ENCODE data around the gene ABCA4.

ABCA4 gene

DNA sequence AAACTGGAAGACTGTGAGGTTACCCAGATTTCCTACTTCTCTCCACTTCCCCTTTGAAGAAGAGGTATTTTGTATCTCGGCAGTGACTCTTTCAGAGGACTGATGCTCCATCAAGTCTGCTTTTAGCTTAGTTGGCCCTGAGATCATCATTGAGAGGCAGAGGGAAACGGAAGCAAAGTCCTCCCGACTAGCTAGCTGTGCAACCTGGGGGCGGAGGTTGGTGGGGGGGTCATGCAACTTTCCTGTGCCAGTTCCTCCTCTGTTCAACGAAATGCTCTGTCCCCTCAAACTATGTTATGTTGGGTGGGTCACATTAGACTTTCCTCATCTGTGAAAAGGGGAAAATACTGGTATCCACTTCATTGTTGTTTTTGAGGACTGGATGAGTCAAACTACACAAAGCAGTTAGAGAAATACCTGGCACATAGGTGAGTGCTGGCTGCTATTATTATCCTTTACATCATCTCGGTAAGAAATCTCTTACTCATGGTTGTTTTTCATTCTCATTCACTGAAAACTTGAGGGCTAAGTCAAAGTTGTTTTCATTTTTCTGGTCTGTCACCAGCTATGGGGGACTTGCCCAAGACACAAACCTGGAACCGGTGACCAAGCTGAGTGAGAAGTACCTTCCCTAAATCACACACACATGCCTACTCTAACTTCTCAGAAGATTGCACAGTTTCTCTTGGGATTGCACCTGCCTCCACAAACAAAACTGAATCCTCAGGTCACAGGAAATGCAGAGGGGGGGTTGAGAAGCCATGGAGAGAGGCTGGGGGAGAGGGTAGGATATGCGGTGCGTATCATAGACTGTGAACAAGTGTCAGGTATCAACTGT, 83.3 kb downstream of the ABCA4 start:
- FAIRE-seq (no peak), DNase-seq (ENCODE audit: insufficient read length, low spot score) (no peak)
- TF ChIP-seq, protein P1, sequence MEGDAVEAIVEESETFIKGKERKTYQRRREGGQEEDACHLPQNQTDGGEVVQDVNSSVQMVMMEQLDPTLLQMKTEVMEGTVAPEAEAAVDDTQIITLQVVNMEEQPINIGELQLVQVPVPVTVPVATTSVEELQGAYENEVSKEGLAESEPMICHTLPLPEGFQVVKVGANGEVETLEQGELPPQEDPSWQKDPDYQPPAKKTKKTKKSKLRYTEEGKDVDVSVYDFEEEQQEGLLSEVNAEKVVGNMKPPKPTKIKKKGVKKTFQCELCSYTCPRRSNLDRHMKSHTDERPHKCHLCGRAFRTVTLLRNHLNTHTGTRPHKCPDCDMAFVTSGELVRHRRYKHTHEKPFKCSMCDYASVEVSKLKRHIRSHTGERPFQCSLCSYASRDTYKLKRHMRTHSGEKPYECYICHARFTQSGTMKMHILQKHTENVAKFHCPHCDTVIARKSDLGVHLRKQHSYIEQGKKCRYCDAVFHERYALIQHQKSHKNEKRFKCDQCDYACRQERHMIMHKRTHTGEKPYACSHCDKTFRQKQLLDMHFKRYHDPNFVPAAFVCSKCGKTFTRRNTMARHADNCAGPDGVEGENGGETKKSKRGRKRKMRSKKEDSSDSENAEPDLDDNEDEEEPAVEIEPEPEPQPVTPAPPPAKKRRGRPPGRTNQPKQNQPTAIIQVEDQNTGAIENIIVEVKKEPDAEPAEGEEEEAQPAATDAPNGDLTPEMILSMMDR (IDR thresholded peaks at IDR 0.05; ENCODE audit: insufficient read depth, missing control alignments) = no peak

- DNase-seq (ENCODE audit: insufficient read length, low spot score) (no peak), FAIRE-seq (no peak)
- TF ChIP-seq, protein P1 (IDR thresholded peaks at IDR 0.05; ENCODE audit: insufficient read depth, missing control alignments) = no peak
These were observed 84.2 kb downstream of the ABCA4 start for GRCh38 chr1:94036730-94037129.

DNA sequence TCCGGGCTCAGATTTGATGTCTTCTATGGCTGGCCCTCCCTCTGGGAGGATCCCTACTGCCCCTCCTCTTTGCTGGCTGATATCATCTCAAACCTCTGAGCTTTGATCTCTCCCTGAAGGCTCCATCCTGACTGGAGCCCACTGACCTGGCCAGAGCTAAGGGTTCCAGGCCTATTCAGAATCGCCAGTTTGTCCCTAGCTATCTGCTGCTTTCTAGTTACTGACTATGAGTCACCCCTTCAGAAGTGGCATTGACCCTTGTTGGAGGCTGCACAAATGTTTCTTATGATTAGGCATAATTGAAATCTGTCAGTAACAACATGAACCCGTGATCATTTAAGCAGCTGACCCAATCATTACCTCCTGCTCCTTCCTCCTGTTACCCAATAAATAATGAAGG, 87.1 kb downstream of the ABCA4 start:
- TF ChIP-seq, protein P1 (IDR thresholded peaks at IDR 0.05; ENCODE audit: insufficient read depth, missing control alignments) = no peak
- DNase-seq (ENCODE audit: insufficient read length, low spot score) (no peak), FAIRE-seq (no peak)

DNA sequence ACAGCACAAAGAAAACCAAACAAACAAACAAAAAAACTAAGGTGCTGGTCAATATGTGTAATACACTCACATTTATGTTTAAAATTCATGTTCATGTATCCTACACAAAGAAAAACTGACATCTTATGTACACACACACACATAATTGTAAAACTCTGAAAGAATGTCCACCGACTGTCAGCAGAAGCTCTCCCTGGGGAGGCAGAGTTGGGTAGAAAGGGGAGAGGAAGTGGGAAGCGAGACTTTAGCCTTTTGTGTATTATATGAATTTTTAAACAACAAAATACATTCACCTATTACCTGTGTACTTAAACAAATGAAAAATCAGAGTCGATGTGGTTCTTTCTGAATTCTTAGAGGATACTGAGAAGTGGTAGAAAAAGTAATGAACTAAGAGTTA, 88.3 kb downstream of the ABCA4 start:
- TF ChIP-seq, protein P1 (IDR thresholded peaks at IDR 0.05; ENCODE audit: insufficient read depth, missing control alignments) = no peak
- FAIRE-seq (no peak), DNase-seq (ENCODE audit: insufficient read length, low spot score) (no peak)

DNA sequence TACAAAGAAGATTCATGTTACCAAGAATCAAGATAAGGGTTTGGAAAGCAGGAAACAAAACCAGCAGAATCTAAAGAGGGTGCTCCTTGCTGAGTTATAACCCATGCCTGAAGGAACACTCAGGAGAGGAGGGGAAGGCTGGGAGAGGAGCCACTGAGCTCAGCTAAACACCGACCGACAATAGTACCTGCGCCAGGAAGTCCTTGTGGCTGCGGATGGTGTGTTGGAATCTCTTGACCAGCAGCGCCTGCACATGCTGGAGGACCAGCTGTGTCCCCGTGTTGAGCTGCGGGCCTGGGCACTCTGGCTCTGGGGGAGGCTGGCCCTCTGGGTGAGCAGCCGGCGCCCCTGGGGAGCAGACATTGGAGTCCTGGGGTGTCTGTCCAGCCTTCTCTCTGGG, 89.4 kb downstream of the ABCA4 start:
- FAIRE-seq = no peak
- TF ChIP-seq, protein P1 (IDR thresholded peaks at IDR 0.05; ENCODE audit: insufficient read depth, missing control alignments) = no peak
- DNase-seq (ENCODE audit: insufficient read length, low spot score) = no peak

DNA sequence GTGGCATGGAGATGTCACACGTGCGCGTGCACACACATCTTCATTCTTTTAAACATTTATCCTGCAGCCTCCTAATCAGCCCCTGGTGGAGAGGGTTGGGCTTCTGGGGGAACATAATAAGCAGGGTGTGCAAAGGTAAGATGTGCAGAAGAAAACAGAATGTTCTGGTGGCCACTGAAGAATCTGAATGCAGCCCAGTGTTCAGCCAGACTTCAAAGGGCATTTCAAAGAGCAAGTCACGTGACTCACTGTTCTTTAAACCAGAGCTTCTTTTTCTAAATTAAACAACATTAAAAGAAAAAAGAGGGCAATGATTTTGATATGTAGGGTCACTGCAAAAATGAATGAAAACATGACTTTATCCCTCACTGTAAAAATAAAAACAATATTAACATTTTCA, 89.8 kb downstream of the ABCA4 start:
- TF ChIP-seq, protein P1 (IDR thresholded peaks at IDR 0.05; ENCODE audit: insufficient read depth, missing control alignments) = no peak
- no peak for FAIRE-seq

More for the DNA sequence above, 89.8 kb downstream of the ABCA4 start:
- DNase-seq (ENCODE audit: insufficient read length, low spot score) = no peak

Data from D721Med (cell line).